ENCODE data around the gene DDC.

DNA sequence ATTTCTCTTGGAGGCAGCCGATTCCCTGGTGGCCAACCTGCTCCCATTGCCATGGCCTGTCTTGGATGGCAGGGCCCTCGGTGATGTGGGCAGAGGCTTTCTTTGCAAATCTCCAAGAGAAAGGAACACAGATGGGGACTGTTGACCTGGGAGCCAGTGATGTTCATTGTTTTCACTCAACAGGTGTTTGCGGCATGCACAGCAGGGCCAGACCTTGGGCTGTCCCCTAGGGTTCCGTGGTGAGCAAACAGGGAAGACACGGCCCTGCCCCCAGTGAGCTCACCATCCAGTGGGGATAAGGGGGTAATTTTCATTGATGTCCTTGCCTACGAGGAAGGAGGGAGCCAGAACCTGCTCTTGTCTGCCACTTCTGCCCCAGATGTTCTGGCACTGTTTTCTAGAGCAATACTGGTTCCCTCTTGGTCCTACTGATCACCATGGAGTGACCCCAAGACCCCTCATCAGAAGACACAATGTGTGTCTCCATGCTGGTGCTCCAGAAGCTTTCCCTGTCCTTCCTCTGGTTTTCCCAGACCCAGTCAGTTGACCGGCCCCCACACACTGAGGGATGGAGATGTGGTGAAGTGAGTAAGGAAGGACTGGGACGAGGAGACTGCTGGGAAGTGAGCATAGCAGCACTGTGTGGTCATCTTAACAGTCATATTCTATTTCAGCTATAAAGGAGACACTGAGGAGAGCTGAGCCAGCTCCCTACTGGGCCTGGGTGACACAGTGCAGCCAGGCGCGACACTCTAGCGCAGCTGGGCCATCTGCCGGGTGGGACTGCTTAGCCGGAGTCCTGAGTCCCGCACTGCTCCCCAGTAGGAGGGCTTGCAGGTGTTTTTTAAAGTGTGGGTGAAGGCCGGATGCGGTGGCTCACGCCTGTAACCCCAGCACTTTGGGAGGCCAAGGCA, 94.7 kb downstream of the DDC start:
- TF ChIP-seq, protein P1, sequence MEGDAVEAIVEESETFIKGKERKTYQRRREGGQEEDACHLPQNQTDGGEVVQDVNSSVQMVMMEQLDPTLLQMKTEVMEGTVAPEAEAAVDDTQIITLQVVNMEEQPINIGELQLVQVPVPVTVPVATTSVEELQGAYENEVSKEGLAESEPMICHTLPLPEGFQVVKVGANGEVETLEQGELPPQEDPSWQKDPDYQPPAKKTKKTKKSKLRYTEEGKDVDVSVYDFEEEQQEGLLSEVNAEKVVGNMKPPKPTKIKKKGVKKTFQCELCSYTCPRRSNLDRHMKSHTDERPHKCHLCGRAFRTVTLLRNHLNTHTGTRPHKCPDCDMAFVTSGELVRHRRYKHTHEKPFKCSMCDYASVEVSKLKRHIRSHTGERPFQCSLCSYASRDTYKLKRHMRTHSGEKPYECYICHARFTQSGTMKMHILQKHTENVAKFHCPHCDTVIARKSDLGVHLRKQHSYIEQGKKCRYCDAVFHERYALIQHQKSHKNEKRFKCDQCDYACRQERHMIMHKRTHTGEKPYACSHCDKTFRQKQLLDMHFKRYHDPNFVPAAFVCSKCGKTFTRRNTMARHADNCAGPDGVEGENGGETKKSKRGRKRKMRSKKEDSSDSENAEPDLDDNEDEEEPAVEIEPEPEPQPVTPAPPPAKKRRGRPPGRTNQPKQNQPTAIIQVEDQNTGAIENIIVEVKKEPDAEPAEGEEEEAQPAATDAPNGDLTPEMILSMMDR (optimal IDR thresholded peaks at IDR 0.05 in 1 of 3, IDR thresholded peaks at IDR 0.05 in 1 of 3, conservative IDR thresholded peaks at IDR 0.05 in 1 of 3; ENCODE audit: extremely low read depth in 1 of 3, insufficient read depth in 2 of 3, low read length in 3 of 3) = no peak
- TF ChIP-seq EZH2 (IDR thresholded peaks at IDR 0.05; ENCODE audit: low read length) = no peak

All from keratinocyte (primary cell).